Epidermal melanocyte (primary cell): ENCODE results near the gene DUSP14.
A peak's percentile ranks its signal among the peaks of the same experiment; 100 is the strongest.
"Not testable (repeated sequence)": the region's sequence is repeated elsewhere in the genome, so short reads cannot be mapped to it uniquely, and the experiment has no call there.

Experiments
- DNase-seq: peaks from one replicate; pipeline ENCODE4 v3.0.0; 2011; ENCODE audit warnings: low spot score; ENCODE audit not compliant: insufficient read length

The DUSP14 gene

DNA sequence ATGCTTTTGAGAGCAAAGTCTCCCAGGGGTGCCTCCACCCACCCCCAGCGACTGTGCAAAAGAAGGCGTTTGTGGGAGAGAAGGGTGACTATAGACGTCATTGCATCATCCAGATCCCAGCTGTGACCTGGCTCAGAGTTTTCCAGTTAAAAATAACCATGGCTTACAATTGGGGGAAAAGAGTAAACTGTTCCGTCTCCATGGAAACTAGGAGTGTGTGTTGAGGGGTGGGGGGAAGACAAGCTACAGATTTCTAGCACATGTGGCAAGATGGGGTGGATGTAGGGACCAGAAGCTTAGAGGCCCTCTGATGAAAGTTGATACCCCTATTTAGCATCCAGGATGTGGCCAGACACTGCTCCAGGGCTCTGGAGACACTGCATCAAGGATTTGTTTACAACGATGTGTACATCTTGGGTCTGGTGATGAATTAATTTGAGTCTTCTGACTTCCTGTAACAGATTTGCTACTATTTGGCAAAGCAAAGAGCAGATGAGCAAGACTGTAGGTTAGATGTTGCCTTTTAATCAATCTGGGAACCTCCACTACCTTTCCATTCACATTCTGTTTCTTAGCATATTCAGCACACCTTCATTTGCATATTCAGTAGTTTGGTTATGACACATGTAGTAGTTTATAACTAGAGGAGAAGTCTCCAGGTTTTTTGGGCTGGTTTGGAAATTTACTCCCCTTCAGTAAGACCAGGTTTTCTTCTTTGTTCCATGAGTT is 6.2 kb upstream of the DUSP14 start:
- DNase-seq, result peak; percentile 59

DNA sequence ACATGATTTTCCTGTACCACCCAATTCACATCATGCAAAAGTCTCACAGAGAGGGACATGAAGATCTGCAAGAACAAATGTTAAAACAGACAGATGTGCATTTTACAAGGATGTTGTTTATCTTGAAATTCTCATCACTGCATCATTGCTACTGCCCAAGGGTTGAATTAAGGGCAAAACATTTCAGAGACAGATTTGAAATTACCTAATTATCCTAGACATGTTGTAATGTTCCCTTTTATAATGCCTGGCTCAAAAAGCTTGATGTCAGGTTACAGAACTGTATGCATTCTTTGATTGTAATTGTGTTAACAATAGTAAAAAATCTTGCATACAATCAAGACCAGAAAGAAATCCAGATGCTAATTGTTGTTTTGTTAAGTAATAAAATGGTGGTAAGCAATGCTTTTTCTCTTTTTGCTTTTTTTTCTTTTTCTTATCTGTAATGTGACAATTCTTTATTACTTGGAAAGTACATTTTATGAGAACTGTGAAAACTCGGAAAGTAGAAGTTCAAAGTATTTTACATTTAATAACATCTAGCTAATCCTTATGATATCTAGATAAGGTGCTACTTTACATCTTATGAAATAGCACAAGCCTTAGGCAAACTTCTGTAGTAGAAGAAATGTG is 3.6 kb upstream of the DUSP14 start:
- no peak for DNase-seq

DNA sequence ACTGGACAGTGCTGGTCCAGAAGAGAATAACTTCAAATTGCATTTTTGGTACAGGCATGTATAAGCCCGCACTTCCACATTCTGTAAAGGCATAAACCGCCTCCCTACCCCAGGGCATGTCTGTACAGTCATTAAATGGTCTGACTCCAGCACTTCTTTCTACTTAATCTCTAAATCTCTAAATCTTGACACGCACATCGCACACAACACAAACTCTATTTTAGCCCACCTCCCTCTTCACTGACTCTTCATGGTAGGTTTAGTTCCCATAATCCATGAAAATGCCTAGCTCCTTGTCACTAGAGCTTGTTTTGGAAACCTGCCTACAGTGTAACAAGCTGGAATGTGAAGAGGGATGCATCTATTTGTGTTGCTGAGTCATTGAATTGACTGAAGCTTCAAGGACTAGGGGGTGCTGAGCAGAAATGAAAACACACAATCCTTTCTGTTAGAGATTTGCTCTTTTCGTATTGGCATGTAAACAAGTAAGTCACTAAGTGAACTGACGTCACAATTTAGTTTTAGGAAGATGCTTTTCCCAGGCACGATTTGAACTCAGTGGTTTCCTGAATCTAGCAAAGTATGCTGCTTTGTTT is 1.6 kb upstream of the DUSP14 start:
- DNase-seq, result peak; percentile 73

DNA sequence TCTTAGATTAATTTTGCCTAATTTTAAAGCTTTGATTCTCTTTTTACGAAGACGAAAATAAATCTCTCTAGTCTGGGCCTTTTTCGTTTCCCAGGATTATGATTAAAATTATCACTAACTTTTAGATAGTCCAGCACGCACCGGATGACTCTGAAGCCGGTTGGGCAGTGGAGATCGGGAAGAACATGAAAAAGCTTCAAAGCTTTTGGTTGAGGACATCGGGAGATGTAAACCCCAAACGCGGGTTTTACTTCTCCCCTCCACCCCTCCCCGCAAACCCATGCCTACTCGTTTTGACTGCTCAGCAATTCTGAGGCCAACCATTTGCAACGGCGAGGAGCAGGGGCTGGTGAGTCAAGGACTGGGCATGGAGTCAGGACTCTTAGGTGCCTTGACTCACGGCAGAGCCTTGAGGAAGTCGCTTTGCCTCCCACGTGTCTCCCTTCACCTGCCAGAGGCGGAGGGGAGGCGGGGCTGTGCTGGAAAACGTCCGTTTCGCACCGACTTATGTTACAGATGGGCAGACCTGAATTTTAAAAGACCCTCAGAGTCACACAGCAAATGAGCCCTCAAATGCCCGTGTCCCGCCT is 989 bp upstream of the DUSP14 start:
- no peak for DNase-seq

DNA sequence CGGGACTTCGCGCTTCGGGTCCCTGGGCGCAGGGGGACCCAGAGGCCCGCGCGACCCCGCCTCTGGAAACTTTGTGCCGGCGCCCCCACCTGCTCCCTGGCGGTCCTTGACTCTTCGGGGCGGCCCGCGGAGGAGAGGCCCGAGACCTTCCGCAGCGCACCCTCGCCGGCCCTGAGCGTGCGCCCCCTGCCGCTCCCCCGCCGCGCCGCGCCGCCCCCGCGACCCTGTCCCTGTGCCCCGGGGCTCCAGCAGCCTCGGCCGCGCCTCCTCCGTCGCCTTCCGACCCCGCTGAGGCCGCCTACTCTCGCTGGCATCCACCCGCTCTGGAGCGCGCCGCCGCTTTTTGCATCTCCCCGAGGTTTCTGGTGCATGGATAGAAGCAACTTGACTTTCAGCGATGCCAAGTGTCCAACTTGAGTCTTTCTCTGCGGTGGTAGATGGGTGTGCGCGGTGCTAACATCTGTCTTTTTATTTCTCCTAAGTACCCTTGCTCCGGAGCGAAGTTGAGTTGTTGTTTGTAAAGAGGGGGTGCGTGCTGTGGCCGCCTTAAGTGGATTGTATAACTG is 414 bp downstream of the DUSP14 start:
- no peak for DNase-seq

DNA sequence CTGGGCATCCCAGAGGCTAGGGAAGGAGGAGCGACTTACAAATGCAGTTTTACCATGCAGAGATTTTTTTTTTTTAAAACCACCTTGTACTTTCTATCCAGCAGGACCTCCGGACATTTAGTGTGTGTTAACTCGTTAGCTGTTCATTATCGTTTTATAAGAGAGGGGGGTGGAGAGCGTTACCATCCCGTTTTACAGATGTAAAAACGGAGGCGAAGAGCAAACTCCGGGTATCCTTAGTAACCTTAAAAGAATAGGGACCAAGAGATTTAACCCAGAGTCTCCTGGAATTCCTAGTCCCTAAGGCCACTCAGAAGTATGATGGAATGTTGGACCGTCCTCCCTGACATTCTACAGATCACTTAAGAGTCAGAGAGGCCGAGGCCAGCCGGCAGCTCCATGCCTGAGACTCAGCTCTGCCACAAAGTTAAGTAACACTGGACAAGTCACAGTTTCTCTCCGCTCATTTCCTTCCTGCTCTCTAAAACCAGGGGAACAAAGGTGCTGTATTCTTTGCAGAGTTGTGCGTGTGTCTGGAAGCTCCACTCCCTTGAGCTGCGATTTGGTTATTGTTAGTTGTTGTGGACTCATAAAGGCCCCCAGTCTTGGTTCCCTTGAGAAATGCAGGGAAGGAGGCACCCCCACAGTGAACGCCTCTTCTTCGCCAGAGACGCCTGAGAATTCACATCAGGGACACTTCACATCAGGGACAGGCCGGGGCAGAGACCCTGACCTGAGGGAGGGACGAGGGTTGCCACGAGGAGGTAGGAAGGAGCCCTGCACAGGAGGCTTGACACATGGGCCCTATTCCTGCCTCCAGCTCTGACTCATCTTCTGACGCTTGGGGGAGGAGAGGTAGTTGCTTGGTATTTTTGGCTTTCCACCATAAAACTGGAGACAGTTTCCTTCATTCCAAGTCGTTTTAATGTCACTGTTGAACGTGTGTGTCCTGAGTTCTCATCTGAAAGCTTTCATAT is 1.2 kb downstream of the DUSP14 start:
- peak; percentile 42 for DNase-seq

DNA sequence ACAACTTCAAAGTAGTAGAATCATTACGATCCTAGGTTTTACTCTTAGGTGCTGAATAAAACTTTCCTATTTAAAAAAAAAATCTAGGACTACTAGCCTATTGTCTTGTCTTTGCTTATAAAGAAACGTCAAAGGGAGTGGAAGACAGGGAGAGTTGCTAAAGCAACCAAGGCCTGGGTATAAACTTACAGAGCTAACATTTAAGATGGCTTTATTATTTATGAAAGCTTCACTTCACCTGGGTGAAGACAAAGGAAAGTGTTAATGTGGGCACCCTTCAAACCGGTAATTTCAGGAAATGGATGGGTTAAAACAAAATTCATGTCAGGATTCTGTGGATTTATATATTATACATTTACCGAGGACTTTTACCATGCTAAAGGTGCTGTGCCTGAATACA is 2.5 kb downstream of the DUSP14 start:
- DNase-seq, result no peak

DNA sequence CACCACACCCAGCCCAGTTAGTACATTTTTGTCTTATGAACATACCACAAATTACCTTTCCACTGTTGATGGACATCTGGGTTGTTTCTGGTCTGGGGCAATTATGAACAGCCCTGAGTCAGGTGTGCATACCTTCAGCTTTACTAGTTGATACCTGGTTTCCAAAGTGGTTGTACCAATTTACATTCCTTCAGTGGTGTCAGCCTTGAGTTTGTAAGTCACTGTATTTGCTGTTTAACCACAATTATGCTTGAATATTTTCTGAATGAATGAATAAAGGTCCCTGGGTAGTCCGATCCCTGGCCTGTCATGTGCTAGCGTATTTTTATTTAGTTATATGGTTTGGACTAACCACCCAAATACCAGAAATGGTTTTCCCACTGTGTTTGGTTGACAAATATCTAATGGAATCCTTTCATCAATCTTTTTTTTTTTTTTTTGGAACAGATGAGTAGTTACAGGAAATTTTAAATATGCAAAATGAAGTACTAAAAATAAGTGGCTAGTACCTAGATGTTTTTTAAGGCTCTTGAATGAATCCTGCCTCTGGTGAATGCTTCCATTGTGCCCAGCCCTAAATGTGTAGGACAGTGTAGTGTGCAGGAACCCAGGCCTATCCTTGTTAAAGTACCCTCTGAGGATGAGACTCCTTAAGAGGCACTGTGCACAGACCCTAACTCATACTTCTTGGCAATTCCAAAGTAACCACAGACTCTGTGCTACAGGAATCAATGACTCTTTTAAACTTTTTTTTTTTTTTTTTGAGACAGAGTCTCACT is 3.7 kb downstream of the DUSP14 start:
- peak; percentile 42 for DNase-seq

DNA sequence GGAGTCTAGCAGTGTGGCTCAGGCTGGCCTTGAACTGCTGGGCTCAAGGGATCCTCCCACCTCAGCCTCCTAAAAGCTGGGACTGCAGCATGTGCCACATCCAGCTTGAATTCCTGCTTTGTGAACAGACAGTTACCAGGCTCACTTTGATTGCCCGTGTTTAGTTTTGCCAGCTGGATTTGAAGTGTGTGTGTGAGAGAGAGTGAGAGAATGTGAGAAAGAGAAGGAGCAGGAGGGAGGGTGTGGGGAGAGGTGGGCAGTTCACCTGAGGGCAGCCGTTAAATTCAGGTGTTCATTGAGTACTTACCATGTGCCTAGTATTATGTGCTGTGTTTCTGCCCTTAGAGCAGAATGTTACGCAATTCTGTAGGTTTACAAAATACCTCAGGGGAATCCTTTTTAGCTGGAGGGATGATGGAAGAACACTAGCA is 4.7 kb downstream of the DUSP14 start:
- no peak for DNase-seq

DNA sequence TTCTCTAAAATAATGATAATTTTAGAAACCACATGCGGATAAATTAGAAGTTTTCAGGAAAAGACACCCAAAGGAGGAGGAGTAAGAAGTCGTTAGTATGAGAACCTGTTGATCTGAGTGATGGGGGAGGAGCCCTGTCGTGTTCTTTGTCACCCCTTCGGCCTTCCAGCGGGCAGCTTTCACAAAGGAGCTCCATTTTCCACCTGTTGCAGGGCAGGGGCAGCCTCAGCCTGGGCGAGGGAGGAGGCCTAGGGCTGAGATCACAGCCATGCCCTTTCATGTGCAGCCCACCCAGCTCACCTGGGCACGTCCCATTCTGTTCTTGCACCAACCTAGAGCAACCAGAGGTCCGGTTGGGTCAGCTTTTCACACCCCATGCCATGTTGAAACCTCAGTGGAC is 5.3 kb downstream of the DUSP14 start:
- no peak for DNase-seq

DNA sequence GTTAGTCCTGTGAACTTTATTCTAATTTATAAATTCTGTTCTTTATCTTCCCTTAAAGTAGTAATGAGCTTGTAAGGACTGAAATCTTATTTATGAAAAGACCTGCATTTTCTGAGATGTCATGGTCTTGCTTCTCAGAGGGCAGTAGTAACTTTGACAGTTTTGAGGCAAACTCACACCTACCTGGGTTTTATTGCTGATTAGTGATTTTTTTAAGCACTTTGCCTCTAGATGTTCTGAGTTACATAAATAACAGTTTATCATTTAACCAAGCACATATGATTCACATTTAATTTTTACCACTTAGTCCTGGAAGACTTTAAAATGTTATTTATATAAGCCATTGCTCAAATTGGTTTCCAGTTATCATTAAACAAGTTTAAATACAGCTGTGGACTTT is 10.7 kb downstream of the DUSP14 start:
- DNase-seq, result no peak

DNA sequence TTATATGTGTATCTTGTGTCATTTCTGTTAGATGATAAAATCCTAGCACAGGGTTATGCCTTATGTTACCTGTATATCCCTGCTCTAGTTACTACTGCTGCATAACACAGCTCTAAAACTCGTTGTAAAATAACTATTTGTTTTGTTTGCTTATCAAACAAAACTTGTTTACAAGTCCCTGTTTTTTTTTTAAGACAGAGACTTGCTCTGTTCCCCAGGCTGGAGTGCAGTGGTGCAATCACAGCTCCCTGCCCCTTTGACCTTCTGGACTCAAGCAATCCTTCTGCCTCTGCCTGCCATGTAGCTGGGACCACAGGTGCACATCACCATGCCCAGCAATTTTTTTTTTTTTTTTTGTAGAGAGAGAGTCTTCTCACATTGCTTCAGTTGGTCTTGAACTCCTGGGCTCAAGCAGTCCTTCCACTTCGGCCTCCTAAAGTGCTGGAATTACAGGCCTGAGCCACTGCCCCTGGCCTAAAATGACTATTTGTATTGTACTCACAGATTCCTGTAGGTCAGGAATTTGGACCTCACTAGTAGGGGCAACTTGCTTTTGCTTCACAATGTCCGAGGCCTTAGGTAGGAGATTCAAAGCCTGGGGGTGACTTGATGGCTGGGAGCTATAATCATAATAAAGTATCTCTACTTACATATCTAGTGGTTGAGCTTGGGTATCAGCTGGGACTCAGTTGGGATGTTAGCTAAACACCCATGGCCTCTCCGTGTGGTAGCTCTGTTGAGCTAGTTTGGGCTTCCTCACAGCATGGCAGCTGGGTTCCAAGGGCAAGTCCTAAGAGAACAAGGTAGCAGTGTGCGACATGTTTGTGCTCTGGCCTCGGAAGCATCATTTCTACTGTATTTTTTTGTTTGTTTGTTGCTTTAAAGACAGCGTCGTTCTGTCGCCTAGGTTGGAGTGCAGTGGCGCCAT is 12.6 kb downstream of the DUSP14 start:
- no peak for DNase-seq

DNA sequence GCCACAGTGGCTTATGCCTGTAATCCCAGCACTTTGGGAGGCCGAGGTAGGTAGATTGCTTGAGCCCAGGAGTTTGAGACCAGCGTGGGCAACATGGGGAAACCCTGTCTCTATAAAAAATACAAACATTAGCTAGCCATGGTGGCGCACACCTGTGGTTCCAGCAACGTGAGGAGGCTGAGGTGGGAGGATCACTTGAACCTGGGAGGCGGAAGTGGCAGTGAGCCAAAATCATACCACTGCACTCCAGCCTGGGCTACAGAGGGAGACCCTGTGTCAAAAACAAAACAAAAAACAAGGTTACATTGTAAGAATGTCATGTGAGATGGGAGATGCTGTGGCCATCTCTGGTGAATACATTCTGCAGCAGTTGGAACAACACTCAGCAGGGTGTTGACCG is 13.5 kb downstream of the DUSP14 start:
- DNase-seq, result no peak

DNA sequence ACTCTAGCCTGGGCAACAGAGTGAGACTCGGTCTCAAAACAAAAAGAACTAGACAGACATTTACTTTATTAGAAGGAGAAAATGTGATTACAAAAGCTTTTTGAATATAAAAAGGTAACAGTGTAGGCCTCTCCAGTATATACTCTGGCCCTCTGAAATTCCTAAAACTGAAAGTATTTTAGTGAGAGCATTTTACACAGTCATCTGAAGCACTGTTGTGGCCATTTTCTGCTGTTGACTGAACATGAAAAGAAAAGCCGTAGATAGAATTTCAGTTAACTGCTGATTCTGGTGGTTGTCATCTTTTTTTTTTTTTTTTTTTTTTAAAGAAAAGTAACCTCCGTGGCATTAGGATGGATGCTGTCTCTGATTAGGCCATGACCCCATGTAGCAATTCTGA is 15.6 kb downstream of the DUSP14 start:
- no peak for DNase-seq

DNA sequence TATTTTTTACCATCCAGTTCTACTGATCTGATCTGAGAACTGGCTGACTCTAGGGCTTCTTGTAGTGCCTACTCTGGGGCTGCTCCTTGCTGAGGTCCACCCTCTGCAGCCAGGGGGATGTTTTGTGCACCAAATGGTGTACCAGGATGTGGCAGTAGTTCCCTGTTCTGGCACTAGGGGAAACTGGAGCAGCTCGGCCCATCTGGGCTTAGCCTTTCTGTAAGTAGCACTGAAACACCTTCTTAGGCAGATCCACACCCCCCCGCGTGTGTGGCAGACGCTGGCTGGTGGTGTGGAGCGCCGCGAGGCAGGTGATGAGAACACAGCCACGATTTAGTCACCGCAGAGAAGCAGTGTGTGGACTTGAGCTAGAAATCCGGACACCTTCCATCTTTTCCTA is 17.0 kb downstream of the DUSP14 start:
- no peak for DNase-seq

DNA sequence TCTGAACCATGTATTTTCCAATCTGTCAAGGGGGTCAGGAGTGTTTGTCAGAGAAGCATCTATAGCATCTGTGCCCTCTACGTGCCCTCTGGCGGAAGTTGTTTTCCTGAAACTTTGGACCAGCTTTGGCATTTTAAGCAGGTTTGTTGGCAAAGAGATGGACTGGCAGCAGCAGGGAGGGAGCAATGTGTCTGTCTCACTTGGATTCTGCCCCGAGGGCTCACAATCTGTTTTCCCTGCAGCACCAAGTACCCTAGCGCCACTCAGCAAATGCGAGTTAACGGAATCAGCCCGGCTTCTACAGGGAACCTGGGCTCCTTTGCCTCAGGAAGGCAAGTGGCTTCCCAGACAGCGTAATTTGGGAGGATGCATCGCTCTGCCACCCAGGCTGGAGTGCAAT is 17.4 kb downstream of the DUSP14 start:
- no peak for DNase-seq

DNA sequence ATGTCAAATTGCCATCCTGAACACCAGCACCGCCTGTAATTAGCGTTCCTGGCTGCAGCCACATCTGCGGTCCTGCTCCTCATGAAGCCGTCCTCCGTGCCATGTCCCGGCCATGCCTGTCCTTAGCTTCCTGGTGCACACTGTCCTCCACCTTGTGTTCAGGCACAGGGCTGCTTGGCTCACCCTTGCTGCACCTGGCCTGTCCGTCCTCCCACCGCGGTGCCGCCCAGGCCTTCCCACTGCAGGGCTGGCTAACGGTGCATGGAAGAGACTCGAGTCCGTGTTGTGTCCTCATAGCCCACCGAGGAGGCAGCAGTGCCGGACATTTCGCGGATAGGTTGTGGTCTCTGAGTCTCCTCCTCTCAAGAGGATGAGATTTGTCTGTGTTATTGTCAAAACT is 20.4 kb downstream of the DUSP14 start:
- DNase-seq, result no peak

DNA sequence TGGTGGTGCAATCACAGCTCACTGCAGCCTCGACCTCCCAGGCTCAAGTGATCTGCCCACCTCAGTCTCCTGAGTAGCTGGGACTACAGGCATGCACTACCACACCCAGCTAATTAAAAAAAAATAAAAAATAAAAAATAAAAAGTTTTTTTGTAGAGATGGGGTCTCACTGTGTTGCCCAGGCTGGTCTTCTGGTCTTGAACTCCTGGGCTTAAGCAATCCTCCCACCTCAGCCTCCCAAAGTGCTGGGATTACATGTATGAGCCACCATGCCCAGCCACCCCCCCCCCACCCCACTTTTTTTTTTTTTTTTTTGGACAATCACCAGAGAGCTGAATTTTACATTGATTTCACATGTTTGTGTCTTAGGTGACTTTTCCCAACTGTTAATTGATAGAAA is 22.0 kb downstream of the DUSP14 start:
- not testable (repeated sequence) for DNase-seq

DNA sequence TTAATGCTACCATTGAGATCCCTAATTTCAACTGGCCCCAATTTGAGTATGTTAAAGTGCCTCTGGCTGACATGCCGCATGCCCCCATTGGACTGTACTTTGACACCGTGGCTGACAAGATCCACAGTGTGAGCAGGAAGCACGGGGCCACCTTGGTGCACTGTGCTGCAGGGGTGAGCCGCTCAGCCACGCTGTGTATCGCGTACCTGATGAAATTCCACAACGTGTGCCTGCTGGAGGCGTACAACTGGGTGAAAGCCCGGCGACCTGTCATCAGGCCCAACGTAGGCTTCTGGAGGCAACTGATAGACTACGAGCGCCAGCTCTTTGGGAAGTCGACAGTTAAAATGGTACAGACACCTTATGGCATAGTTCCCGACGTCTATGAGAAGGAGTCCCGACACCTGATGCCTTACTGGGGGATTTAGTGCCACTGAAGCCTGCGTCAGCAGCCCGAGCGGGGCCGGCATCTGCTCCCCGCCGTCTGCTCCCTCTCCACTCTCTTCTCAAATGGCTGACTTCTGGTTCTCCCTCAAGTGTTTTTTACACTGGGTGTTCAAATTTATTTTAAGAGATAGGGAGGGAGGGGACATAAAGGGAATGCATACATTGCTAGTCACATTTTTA is 22.9 kb downstream of the DUSP14 start:
- DNase-seq, result no peak
